GM19239 (cell line): ENCODE data around the gene IL17C.
A peak's percentile ranks its signal among the peaks of the same experiment; 100 is the strongest.

Experiments used
- DNase-seq: peaks from one replicate; pipeline ENCODE4 v3.0.0; 2011; ENCODE audit warnings: low spot score; ENCODE audit not compliant: insufficient read length
- FAIRE-seq: peaks from 2 replicates; lab custom pipeline; 2011; peaks lifted over from hg19 to GRCh38; lab: Jason Lieb, UNC

Gene IL17C

GRCh38 chr16:88624977-88625576, 13.3 kb upstream of the IL17C start:
- FAIRE-seq (no peak), DNase-seq (no peak)

GRCh38 chr16:88626646-88627045, 11.7 kb upstream of the IL17C start:
- FAIRE-seq (no peak), DNase-seq (no peak)

DNA sequence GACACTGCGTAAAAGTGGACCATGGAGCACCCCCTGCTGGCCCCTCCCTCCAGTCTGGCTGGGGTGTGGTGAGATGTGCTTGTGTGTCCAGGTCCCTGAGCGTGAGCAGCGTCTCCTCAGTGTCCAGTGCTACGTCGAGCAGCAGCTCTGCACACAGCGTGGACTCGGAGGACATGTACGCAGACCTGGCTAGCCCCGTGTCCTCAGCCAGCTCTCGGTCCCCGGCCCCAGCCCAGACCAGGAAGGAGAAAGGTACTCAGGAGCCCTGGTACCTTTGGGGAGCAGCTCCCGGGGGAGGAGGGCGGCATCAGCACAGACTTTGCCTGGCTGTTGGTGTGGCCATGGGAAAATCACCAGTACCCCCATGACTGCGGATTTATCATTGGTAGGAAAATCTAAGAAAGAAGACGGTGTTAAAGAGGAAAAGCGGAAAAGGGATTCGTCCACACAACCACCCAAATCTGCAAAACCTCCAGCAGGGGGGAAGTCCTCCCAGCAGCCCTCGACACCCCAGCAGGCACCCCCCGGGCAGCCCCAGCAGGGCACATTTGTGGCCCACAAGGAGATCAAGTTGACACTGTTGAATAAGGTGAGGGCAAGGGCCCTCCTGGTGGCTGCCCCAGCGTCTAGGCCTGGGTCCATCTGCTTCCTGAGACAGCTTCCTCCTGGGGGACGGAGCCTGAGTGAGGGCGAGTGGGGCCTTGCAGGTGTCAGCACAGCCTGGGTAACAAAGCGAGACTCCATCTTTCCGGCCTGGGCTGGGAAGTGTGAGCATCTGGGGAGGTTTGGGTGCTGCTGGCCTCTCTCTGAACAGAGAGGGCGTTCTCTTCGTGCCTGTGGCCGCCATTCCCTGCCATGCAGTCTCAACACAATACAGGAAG, 10.6 kb upstream of the IL17C start:
- DNase-seq (no peak), FAIRE-seq (no peak)

DNA sequence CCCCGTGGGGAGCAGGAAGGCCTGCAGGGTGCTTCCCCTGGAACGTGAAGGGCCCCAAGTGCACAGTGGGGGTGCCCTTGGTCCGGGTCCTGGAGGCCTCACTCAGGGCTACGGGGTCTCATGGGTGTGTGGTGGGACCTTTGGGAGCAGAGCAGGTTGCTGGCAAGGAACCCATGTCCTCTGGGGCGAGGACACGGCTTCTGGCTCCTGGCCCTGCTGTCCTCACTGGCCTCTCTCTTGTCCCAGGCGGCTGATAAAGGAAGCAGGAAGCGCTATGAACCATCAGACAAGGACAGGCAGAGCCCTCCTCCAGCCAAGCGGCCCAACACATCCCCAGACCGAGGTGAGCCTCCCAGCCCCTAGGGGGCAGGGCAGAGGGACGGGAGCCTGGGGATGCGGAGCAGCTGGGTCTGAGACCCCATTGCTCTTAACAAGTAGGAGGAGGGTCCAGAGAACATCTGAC, 9.8 kb upstream of the IL17C start:
- no peak for DNase-seq
- no peak for FAIRE-seq

DNA sequence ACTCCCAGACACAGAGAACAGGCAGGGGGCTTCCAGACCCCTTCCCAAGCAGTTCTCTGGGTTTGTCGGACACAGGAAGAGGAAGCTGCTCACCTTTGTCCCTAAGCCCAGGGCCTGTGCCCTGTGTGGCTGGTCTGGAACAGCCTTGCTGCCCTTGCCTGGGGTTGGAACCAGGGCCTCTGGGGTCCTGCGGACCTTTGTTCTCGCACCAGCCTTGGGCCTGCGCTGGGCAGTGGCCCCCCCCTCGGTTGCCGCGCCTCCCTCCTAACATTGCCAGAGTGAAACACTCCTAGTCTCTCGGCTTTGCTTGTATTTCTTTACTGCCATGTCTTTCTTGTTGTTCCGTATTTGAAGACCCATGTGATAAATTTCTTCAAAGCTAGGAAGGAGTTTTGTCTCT, 8.5 kb upstream of the IL17C start:
- DNase-seq (no peak), FAIRE-seq (no peak)

GRCh38 chr16:88630433-88630832, 7.9 kb upstream of the IL17C start:
- FAIRE-seq, result no peak
- no peak for DNase-seq

- DNase-seq, result no peak
- FAIRE-seq, result no peak
These were observed 7.4 kb upstream of the IL17C start for GRCh38 chr16:88630941-88631340.

DNA sequence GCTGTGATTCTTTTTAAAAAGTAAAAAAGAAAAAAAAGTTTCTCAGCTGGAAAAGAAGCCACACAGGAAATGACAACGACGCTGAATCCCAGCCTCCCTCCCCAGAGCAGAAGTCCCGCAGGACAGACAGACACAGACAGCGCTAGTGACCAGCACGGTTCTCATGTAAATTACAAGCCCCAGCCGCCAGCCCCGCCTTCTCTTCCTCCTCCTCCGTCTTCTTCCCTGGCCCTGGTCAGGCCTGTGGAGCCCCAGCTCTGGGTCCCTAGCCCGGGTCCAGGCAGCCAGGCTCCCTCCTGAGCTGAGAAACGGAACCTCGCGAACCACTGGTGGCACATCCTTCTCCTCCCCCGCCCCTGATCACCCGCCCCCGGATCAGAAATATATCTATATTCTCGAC, 7.0 kb upstream of the IL17C start:
- FAIRE-seq, result no peak
- DNase-seq, result no peak

DNA sequence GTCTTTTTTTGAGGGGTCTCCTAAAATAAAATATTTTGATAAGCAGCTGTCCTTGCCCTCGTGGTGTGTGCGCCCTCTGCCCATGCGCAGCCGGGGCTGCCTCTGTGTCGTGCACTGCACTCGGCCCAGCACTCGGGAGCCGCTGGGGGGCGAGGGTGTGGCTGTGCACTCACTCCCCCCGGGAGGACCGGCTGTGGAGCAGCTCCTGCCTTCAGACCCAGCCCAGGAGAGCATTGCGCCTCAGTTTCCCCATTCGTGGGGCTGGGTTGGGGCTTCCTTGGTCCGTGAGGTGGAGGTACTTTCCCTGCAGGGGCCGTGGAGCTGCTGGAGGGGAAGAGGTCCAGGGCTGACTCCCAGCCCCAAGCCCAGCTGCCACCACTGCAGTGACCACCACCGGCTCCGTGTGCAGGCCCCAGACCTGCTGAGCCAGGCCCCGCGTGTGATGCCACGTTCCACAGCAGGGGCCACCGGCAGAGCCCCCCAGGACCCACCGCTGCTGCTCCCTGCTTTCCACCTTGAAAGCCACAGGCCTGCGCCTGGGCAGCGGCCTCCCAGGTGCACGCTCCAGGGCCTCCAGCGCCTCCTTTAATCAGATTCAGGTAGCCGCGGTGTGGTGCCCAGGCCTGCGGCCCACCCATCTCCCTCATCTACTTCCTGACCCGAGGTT, 6.3 kb upstream of the IL17C start:
- DNase-seq, result no peak
- no peak for FAIRE-seq

- FAIRE-seq (no peak), DNase-seq (no peak)
These were observed 5.8 kb upstream of the IL17C start for GRCh38 chr16:88632587-88632930.

GRCh38 chr16:88633684-88634140, 4.7 kb upstream of the IL17C start:
- FAIRE-seq, result peak; percentile 77
- peak; percentile 85 for DNase-seq

GRCh38 chr16:88634141-88634993, 4.0 kb upstream of the IL17C start:
- DNase-seq, result peak; percentile 79
- peak; percentile 80 for FAIRE-seq

DNA sequence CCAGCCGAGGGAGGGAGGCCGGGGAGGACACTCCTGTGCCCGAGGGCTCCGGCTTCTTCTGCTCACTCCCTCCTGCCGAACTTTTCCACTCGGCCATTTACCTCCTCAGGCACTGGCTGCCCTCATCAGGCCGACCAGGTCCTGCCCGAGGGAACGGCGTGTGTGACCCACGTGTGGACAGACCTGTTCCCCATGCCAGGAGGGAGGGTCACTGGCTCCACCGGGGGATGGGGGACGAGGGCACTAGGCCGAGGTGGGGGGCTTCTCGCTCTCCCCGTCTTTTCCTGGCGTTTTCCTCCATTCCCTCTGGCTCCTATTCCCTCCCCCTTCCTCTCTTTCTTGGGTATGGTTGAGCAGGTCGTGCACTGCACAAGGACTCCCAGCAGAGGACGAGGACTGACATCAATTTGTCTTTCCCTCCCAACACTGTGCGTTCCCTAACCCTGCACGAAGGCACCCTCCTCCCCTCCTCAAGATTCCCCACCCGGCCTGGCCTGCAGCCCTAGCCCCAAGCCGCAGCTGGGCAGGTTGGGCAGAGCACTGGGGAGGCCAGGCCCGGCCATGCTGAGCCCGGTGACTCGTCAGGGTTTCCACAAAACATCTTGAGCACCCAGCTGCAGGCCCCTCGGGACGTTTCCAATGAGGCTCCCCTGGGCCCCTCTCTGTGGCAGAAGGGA, 3.2 kb upstream of the IL17C start:
- DNase-seq, result no peak
- FAIRE-seq, result peak; percentile 72

- DNase-seq, result no peak
- no peak for FAIRE-seq
These were observed 2.6 kb upstream of the IL17C start for GRCh38 chr16:88635671-88636319.

DNA sequence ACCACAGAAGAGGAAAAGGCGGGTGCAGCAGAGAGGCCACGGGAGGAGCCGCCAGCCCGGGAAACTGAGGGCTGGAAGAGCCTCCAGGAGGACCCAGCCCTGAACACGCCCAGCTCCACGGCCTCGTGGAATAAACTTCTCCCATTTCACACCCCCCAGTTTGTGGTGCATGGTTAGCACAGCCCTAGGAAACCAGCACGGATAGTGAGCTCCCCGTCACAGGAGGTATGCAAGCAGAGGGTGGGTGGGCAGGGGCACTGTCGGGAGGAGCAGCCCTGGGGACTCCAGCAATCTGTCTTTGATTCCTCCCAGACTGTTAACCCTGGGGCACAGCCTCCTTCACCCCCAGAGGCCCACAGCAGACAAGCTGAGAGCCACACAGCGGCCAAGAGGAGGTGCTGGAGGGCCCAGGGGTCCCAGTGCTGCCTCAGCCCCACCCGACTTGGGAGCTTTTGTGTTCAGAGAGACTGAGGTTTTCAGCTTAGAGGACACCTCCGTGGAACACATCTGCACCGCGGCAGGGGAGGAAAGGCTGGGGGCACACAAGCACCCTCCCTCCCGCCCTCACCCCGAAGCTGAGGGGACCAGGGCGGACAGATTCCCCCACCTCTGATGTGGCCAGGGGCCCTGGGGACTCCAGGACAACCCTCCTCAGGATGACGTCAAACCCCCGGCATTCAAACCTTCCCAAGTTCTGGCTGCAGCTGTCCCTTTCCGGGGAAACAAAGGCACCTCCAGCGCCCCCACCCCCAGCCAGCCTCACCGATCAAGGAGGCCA, 1.7 kb upstream of the IL17C start:
- no peak for FAIRE-seq
- no peak for DNase-seq

GRCh38 chr16:88639231-88640038, 1.1 kb downstream of the IL17C start:
- DNase-seq (no peak), FAIRE-seq (no peak)

DNA sequence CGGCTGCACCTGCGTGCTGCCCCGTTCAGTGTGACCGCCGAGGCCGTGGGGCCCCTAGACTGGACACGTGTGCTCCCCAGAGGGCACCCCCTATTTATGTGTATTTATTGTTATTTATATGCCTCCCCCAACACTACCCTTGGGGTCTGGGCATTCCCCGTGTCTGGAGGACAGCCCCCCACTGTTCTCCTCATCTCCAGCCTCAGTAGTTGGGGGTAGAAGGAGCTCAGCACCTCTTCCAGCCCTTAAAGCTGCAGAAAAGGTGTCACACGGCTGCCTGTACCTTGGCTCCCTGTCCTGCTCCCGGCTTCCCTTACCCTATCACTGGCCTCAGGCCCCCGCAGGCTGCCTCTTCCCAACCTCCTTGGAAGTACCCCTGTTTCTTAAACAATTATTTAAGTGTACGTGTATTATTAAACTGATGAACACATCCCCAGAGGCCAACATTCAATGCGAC, 1.7 kb downstream of the IL17C start:
- no peak for DNase-seq
- no peak for FAIRE-seq
